NCI-H2227 treated with DMSO at 0.1 percent for 48 hours (cell line): ENCODE data around the gene ABCC10.
A peak's percentile ranks its signal among the peaks of the same experiment; 100 is the strongest.

Source experiments
- DNase-seq: peaks from one replicate; lab custom pipeline; 2025; lab: John Stamatoyannopoulos, UW

ABCC10 gene

GRCh38 chr6:43468748-43469681 lies 41.7 kb downstream of the ABCC10 start:
- no peak for DNase-seq

- DNase-seq, result no peak
Measured at GRCh38 chr6:43469947-43470346, 42.6 kb downstream of the ABCC10 start.

- no peak for DNase-seq
Measured at GRCh38 chr6:43471399-43471798, 44.1 kb downstream of the ABCC10 start.

- DNase-seq, result no peak
Measured at GRCh38 chr6:43472515-43472914, 45.2 kb downstream of the ABCC10 start.

GRCh38 chr6:43475516-43475915 lies 48.2 kb downstream of the ABCC10 start:
- no peak for DNase-seq

GRCh38 chr6:43476746-43477145 lies 49.4 kb downstream of the ABCC10 start:
- no peak for DNase-seq

- DNase-seq, result peak; percentile 81
Measured at GRCh38 chr6:43477235-43478007, 50.1 kb downstream of the ABCC10 start, which contains the start of gene TJAP1. TJAP1 (plus strand) TSS chr6:43477570; CDS start chr6:43499002, 21,432 bp downstream.

- DNase-seq, result no peak
Measured at GRCh38 chr6:43478008-43478372, 50.6 kb downstream of the ABCC10 start.

- DNase-seq, result no peak
Measured at GRCh38 chr6:43481075-43481474, 53.7 kb downstream of the ABCC10 start.

GRCh38 chr6:43481591-43482236 lies 54.4 kb downstream of the ABCC10 start:
- DNase-seq, result no peak

GRCh38 chr6:43488667-43489276 lies 61.4 kb downstream of the ABCC10 start:
- no peak for DNase-seq

GRCh38 chr6:43489277-43490072 lies 62.1 kb downstream of the ABCC10 start:
- DNase-seq, result no peak

GRCh38 chr6:43490523-43490939 lies 63.2 kb downstream of the ABCC10 start:
- no peak for DNase-seq

- DNase-seq, result no peak
Measured at GRCh38 chr6:43491750-43492661, 64.7 kb downstream of the ABCC10 start.

GRCh38 chr6:43492673-43493072 lies 65.3 kb downstream of the ABCC10 start:
- DNase-seq, result no peak

GRCh38 chr6:43493230-43493629 lies 65.9 kb downstream of the ABCC10 start:
- DNase-seq, result no peak

GRCh38 chr6:43493833-43494232 lies 66.5 kb downstream of the ABCC10 start:
- no peak for DNase-seq

- no peak for DNase-seq
Measured at GRCh38 chr6:43494321-43494720, 67.0 kb downstream of the ABCC10 start.

- DNase-seq, result no peak
Measured at GRCh38 chr6:43494766-43495165, 67.4 kb downstream of the ABCC10 start.

GRCh38 chr6:43495409-43495941 lies 68.1 kb downstream of the ABCC10 start:
- DNase-seq, result no peak
